Ovary (tissue), 3 donors: ENCODE measurements around the gene HASPIN.

ENCODE experiments used
- CTCF ChIP-seq, 3 donors: fragments of 450-650 bp in 2 of 3; fragments of 200-600 bp in 1 of 3; IDR thresholded peaks; one replicate each; pipeline versions ENCODE4 v1.5.1 to v1.8.0; 2016 to 2022; ENCODE audit warnings: antibody characterized with exemption in 3 of 3, mild to moderate bottlenecking in 1 of 3
- EP300 ChIP-seq: sonication (generic); formaldehyde crosslinking; IDR thresholded peaks from one replicate; pipeline ENCODE4 v1.6.1; 2017; ENCODE audit warnings: antibody characterized with exemption
- POLR2A ChIP-seq: fragments of 450-650 bp; IDR thresholded peaks from one replicate; pipeline ENCODE4 v1.6.1; 2017; ENCODE audit warnings: antibody characterized with exemption, mild to moderate bottlenecking, moderate library complexity
- donor health status: DM: no; HTN: no; CAD: no.

- TF ChIP-seq CTCF (IDR thresholded peaks at IDR 0.05) = peak; percentile 18 to 33 (median 22)
- TF ChIP-seq POLR2A = no peak
- TF ChIP-seq EP300 = no peak
Measured at GRCh38 chr17:3683054-3683511, 40.6 kb upstream of the HASPIN start.
